NCI-H345 treated with DMSO at 0.1 percent for 48 hours (cell line): ENCODE data around the gene DEAF1.
"Not testable (repeated sequence)": the region's sequence is repeated elsewhere in the genome, so short reads cannot be mapped to it uniquely, and the experiment has no call there.

Experiments
- DNase-seq: peaks from one replicate; lab custom pipeline; 2025; ENCODE audit not compliant: unreplicated experiment; lab: John Stamatoyannopoulos, UW

Gene DEAF1, protein sequence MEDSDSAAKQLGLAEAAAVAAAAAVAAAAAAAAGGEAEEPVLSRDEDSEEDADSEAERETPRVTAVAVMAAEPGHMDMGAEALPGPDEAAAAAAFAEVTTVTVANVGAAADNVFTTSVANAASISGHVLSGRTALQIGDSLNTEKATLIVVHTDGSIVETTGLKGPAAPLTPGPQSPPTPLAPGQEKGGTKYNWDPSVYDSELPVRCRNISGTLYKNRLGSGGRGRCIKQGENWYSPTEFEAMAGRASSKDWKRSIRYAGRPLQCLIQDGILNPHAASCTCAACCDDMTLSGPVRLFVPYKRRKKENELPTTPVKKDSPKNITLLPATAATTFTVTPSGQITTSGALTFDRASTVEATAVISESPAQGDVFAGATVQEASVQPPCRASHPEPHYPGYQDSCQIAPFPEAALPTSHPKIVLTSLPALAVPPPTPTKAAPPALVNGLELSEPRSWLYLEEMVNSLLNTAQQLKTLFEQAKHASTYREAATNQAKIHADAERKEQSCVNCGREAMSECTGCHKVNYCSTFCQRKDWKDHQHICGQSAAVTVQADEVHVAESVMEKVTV

DNA sequence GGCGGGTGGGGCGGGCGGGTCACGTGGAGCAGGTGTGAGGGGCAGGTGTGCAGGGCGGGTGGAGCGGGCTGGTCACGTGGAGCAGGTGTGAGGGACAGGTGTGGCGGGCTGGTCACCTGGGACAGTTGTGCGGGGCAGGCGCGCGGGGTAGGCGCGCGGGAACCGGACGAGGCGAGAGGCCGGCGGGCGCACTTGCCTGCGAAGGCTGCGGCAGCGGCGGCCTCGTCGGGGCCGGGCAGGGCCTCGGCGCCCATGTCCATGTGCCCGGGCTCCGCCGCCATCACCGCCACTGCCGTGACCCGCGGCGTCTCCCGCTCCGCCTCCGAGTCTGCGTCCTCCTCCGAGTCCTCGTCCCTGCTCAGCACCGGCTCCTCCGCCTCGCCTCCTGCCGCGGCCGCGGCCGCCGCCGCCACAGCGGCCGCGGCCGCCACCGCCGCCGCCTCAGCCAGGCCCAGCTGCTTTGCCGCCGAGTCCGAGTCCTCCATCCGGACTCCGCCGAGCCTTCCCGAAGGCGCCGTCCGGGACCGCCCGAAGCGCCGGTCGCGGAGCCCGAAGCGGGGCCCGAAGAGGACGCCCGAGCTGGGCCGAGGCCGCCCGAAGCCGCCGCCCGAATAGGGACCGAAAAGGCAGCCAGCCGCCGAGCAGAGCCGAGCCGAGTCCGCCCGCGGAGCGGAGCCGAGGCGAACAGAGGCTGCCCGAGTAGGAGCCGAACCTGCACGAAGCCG lies at the start of gene DEAF1:
TSS of gene DEAF1 (minus strand) at position 660 of the 725 bp plus-strand sequence. CDS start at position 485, 175 bp downstream.
- peak; percentile 88 for DNase-seq

DNA sequence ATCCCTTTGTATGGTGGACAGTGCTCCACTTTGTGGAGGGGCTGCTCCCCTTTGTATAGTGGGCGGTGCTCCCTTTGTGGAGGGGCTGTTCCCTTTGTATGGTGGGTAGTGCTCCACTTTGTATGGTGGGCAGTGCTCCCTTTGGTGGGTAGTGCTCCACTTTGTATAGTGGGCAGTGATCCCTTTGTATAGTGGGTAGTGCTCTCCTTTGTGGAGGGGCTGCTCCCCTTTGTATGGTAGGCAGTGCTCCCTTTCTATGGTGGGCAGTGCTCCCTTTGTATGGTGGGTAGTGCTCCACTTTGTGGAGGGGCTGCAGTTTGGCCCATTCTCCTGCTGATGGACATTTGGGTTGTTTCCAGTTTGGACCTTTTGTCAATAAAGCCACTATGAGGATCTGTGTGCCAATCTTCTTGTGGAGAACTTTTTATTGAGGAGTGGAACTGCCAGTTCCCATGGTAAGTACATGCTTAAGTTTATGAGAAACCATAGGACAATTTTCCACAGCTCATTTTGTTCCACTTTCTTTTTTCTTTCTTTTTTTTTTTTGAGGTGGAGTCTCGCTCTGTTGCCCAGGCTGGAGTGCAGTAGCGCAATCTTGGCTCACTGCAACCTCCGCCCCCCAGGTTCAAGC lies 47.7 kb upstream of the DEAF1 start:
- DNase-seq = no peak

- no peak for DNase-seq
Measured at GRCh38 chr11:742156-742546, 47.1 kb upstream of the DEAF1 start.

GRCh38 chr11:737899-738298 lies 42.9 kb upstream of the DEAF1 start:
- DNase-seq = not testable (repeated sequence)

- DNase-seq = no peak
Measured at GRCh38 chr11:737366-737765, 42.3 kb upstream of the DEAF1 start.

DNA sequence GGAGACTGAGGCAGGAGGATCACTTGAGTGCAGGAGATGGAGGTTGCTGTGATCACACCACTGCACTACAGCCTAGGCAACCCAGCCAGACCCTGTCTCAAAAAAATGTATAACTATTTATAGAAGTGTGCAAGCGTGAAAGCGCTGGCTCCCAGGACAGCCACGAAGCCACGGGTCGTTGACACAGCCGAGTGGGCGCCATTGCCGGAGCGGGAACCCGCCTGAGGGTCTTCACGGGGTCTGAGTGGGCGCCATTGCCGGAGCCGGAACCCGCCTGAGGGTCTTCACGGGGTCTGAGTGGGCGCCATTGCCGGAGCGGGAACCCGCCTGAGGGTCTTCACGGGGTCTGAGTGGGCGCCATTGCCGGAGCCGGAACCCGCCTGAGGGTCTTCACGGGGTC lies 39.5 kb upstream of the DEAF1 start:
- not testable (repeated sequence) for DNase-seq

GRCh38 chr11:733072-733471 lies 38.0 kb upstream of the DEAF1 start:
- DNase-seq = no peak

DNA sequence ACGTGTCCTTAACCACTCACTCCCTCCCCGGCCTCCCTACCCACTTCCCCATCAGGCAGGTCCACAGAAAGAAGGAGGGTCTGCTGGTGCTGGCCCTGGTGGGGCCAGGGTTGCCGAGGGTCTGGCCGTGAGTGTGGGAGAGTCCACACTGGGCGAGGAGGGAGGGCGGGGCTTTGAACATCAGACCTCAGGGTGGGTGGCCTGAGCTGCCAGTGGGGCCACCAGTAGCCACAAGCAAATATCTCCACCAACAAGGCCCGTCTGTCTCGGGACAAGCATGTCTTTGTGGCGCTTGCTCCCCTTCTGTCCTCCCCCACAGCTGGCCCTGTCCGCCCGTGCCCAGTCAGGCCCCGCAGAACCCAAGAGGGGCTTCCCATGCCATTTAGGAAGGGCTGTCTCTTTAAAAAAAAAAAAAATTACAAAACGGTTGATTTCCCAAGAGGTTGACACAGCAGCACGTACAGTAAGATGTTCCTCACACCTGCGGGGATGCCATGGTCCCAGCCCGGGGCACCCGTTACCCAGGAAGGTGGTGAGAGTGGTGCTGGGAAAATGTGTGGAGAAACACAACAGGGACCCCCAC lies 34.6 kb upstream of the DEAF1 start:
- no peak for DNase-seq

DNA sequence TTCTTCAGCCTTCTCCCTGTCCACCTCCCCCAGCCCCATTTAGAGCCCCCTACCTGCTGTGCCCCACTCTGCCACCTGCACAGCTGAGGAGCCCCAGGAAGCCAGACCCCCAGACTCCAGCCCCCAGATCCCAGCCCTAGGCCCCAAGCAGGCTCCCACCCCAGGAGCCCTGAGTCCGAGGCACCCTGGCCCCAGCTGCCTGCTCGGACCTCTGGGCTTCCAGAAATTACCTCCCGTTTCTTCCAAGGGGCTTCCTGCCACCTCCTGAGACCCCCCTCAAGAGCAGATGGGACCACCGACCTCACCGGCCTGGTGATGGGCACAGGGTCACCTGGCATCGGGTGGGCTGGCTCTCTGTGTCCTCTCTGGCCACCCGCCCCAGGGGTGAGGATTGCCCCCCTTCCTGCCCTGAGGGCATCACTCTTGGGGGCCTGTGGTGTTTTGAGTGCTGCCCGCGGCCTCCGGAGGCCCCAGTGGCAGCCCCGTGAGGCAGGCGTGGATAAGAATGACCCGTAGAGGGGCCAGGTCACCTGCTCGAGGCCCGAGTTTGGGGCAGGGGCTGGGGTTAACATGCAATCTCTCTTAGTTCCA lies 34.0 kb upstream of the DEAF1 start:
- DNase-seq = no peak

DNA sequence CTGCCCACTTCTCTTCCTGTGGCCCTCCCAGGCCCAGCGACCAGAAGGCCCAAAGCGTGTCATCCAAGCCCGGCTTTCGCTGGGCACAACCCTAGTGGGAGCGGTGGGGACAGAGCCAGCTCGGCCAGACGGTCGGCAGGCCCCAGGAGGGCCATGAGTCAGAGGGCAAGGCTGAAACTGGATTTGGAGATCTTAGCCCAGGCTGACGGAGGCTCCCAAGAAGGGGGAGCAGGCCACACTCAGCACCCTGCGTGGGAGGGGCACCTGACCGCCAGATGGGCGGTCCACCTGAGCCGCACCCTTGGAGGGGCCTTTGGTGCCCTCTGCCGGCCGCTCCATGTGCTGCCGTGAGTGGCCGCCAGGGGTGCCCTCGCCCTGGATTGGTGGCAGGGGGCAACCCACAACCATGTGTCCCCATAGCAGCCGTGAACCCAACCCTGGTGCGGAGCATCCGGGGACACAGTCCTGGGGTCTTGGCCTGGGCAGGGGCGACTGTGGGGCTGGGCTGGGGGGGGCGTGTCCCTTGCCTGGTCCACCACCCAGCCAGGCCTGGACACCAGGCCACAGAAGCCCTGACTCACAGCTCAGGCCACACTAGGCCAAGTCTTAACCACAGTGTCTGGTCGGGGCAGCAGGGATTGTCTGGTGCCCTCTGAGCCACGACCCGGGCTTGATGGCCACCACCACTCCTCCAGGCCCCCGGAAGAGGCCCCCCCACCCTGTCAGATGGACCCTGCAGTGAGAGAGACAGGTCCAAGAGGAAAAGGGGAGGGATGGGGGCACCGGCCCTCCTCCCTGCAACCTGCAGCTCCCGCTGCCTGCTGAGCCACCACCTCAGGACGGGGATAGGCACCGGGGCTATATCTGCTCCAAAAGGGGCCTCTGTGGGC lies 33.1 kb upstream of the DEAF1 start:
- peak; percentile 64 for DNase-seq

DNA sequence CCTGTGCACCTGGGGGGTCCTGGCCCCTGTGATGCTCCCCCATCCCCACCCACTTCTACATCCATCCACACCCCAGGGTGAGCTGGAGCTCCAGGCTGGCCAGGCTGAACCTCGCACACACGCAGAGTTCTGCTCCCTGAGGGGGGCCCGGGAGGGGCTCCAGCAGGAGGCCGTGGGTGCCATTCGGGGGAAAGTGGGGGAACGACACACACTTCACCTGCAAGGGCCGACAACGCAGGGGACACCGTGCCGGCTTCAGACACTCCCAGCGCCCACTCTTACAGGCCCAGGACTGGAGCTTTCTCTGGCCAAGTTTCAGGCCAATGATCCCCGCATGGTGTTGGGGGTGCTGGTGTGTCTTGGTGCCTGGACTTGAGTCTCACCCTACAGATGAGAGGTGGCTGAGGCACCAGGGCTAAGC lies 32.3 kb upstream of the DEAF1 start:
- no peak for DNase-seq

DNA sequence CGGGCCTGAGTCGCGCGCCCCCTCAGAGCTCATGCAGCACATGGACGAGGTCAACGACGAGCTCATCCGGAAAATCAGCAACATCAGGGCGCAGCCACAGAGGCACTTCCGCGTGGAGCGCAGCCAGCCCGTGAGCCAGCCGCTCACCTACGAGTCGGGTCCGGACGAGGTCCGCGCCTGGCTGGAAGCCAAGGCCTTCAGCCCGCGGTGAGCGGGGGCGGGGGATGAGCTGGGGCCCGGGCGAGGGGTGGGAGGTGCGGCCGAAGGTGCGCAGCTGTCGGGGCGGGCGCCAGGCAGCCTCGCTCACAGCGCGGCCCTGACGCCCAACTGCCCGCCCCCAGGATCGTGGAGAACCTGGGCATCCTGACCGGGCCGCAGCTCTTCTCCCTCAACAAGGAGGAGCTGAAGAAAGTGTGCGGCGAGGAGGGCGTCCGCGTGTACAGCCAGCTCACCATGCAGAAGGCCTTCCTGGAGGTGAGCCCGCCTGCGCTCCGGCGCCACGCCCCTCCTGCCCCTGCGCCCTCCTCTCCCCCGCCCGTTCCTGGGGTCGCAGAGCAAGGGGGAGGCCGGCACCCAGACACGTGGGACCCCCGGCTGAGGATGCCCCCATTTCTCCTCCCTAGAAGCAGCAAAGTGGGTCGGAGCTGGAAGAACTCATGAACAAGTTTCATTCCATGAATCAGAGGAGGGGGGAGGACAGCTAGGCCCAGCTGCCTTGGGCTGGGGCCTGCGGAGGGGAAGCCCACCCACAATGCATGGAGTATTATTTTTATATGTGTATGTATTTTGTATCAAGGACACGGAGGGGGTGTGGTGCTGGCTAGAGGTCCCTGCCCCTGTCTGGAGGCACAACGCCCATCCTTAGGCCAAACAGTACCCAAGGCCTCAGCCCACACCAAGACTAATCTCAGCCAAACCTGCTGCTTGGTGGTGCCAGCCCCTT lies 31.5 kb upstream of the DEAF1 start:
- DNase-seq = peak; percentile 36

DNA sequence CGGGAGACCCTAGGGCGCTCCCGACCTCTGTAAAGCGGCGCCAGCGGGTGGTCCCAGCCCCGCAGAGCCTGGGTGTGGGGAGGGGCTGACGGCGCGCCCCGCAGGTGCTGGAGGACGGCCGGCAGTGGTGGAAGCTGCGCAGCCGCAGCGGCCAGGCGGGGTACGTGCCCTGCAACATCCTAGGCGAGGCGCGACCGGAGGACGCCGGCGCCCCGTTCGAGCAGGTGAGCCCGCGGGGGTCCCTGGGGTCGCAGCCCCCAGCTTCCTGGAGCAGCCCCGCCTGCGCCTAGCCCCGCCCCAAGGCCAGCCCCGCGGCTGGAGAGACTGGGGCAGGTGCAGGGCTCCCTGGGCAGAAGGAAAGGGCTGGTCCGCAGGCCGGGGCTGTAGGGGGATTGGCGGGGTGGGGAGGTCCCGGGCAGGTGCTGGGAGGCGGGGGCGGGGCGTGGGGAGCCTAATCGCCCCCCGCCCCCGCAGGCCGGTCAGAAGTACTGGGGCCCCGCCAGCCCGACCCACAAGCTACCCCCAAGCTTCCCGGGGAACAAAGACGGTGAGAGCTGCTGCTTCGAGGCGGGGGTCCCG lies 30.7 kb upstream of the DEAF1 start:
- peak; percentile 35 for DNase-seq

GRCh38 chr11:724778-725386 lies 29.9 kb upstream of the DEAF1 start:
- no peak for DNase-seq

DNA sequence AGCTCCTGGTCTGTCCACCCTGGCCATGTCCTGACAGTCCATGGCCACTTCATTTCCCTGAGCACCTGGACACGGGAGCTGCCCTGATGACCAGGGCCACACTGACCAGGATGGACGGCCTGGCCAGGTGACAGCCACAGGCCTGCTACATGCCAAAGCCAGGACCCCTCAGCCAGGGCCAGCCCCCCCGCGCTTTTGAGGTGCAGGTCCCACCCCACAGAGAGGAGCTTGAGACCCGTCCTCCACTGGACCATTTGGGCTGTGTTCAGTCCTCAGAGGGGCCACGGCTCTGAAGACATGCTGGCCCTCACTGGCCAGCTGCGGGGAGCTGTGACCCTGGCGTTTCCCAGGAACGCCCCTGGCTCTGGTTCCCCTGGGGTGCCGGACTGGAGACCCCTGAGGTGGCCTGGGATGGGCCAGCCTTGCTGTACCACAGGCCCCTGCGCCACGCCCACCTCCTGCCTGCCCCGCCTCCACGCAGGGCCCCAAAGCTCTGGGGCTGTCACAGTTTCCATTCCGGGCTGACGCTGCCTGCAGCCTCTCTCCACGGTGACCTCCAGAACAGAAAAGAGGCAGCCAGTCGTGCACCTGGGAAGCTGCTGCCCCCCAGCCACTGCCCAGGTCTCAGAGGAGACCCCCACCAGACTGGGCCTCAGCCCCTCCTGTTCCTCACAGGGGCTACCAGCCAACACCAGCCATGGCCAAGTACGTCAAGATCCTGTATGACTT lies 29.2 kb upstream of the DEAF1 start:
- DNase-seq = no peak

- DNase-seq = peak; percentile 71
Measured at GRCh38 chr11:723120-723883, 28.3 kb upstream of the DEAF1 start.
